Measurements from ENCODE around the gene MAMLD1.

The MAMLD1 gene

GRCh38 chrX:150408007-150408406 lies 44.9 kb downstream of the MAMLD1 start:
- DNase-seq = no peak

- no peak for DNase-seq
Observed at GRCh38 chrX:150408561-150408960, 45.4 kb downstream of the MAMLD1 start.

- DNase-seq = no peak
Observed at GRCh38 chrX:150409486-150409885, 46.4 kb downstream of the MAMLD1 start.

- DNase-seq = no peak
Observed at GRCh38 chrX:150409964-150410363, 46.8 kb downstream of the MAMLD1 start.

- no peak for DNase-seq
Observed at GRCh38 chrX:150410513-150410912, 47.4 kb downstream of the MAMLD1 start.

- DNase-seq = no peak
Observed at GRCh38 chrX:150411656-150412055, 48.5 kb downstream of the MAMLD1 start.

GRCh38 chrX:150414228-150414627 lies 51.1 kb downstream of the MAMLD1 start:
- no peak for DNase-seq

GRCh38 chrX:150416469-150416868 lies 53.4 kb downstream of the MAMLD1 start:
- DNase-seq = no peak

GRCh38 chrX:150421816-150422215 lies 58.7 kb downstream of the MAMLD1 start:
- no peak for DNase-seq

- no peak for DNase-seq
Observed at GRCh38 chrX:150429594-150429993, 66.5 kb downstream of the MAMLD1 start.

- no peak for DNase-seq
Observed at GRCh38 chrX:150436195-150436594, 73.1 kb downstream of the MAMLD1 start.

GRCh38 chrX:150438165-150438564 lies 75.0 kb downstream of the MAMLD1 start:
- no peak for DNase-seq

- no peak for DNase-seq
Observed at GRCh38 chrX:150446151-150446550, 83.0 kb downstream of the MAMLD1 start.

GRCh38 chrX:150446995-150447394 lies 83.9 kb downstream of the MAMLD1 start:
- no peak for DNase-seq

GRCh38 chrX:150449313-150449712 lies 86.2 kb downstream of the MAMLD1 start:
- peak in 1 of 2 experiments; percentile 1 for DNase-seq

- DNase-seq = no peak
Observed at GRCh38 chrX:150450519-150451177, 87.5 kb downstream of the MAMLD1 start.

- DNase-seq = no peak
Observed at GRCh38 chrX:150451953-150452352, 88.8 kb downstream of the MAMLD1 start.

GRCh38 chrX:150454083-150454482 lies 91.0 kb downstream of the MAMLD1 start:
- no peak for DNase-seq

GRCh38 chrX:150454508-150455214 lies 91.5 kb downstream of the MAMLD1 start:
- no peak for DNase-seq

GRCh38 chrX:150455215-150455608 lies 92.1 kb downstream of the MAMLD1 start:
- no peak for DNase-seq

- no peak for DNase-seq
Observed at GRCh38 chrX:150456466-150456865, 93.3 kb downstream of the MAMLD1 start.

GRCh38 chrX:150456941-150457340 lies 93.8 kb downstream of the MAMLD1 start:
- DNase-seq = no peak

GRCh38 chrX:150459196-150459595 lies 96.1 kb downstream of the MAMLD1 start:
- no peak for DNase-seq

- DNase-seq = no peak
Observed at GRCh38 chrX:150460063-150460462, 96.9 kb downstream of the MAMLD1 start.

- DNase-seq = no peak
Observed at GRCh38 chrX:150460781-150461180, 97.7 kb downstream of the MAMLD1 start.
